Lower leg skin (tissue), 4 donors: ENCODE measurements around the gene PARG. TPM values are rescaled to one million over a fixed set of nuclear protein-coding genes. Genes with fewer than 3 reads are reported as not detected.
"Not testable (repeated sequence)": the region's sequence is repeated elsewhere in the genome, so short reads cannot be mapped to it uniquely, and the experiment has no call there.

Experiments used
- DNase-seq, 2 donors: peaks; one replicate each; pipeline ENCODE4 v3.0.0-alpha.2; 2019; ENCODE audit warnings: low spot score in 2 of 2
- H3K4me3 ChIP-seq: fragments of 200-600 bp; sonication (generic); 2 replicates; pipeline ENCODE4 v1.5.1; 2017; ENCODE audit warnings: mild to moderate bottlenecking, low read depth; ENCODE audit not compliant: poor library complexity, severe bottlenecking
- WGBS, 2 donors: methylation state at CpG; one replicate each; pipeline ENCODE4 v1.1.5; 2018; 5-methylcytosine and 5-hydroxymethylcytosine counted together
- intact Hi-C: fragments of 100-400 bp; cut with DNase I; formaldehyde crosslinking; loops from one replicate; pipeline ENCODE4 v1.15.0; 2023; ENCODE audit warnings: low total_unique reads
- total RNA-seq, 4 donors: library from RNA; depleted of rRNA; stranded (reverse); fragments of >200 nt; gene quantifications; one replicate each; pipeline ENCODE4 v1.1.0, GENCODE V29; 2016

Gene PARG
- total RNA-seq, 4 donors from 2014 or later: 18.1 to 26.6 (median 21.3) TPM

DNA sequence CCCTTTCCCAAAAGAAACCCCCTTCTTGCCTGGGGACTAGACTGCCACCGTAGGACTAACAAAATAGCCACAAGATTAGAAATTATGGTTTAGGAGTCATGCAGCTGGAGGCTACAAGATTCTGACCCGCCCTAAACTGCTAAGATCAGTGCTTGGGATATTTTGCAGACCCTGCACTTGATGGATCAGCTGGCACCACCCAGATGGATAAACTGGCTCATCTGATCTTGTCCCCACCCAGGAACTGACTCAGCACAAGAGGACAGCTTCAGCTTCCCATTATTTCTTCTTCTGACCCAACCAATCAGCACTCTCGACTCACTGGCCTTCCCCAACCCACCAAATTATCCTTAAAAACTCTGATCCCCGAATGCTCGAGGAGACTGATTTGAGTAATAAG is 10.6 kb downstream of the PARG start:
- DNase-seq, H3K4me3 ChIP-seq, intact Hi-C loops: not testable (repeated sequence)
- WGBS, 2 donors: 77 to 92% methylated on average over 5 of the region's 5 CpGs

DNA sequence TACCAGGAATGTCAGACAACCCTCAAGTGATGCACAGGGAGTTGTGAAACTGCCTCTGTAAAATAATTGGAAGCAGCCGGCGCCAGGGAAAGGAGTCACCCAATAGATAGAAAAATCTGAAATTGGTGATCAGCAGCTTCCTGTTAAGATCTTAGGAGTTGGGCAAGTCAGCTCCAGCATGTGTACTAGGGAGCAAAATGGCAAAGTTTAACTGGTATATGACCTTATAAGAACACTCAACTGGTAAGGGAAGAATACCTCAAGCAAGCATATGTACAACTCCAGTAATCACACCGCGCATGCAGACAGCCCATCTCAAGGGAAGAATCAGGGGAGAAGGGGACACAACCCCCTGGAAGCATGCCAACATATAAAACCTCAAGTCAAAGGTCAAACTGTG is 18.3 kb downstream of the PARG start:
- DNase-seq, intact Hi-C loops, H3K4me3 ChIP-seq: not testable (repeated sequence)
- 96 to 97% methylated on average over 4 of the region's 4 CpGs for WGBS, 2 donors

- H3K4me3 ChIP-seq, intact Hi-C loops, DNase-seq: not testable (repeated sequence)
- 64 to 72% methylated on average over 4 of the region's 4 CpGs for WGBS, 2 donors
Observed at GRCh38 chr10:49922041-49922440, 19.8 kb downstream of the PARG start.

GRCh38 chr10:49917927-49918326 is 23.9 kb downstream of the PARG start:
- intact Hi-C loops, DNase-seq, H3K4me3 ChIP-seq: not testable (repeated sequence)

GRCh38 chr10:49916451-49916850 is 25.4 kb downstream of the PARG start:
- intact Hi-C loops, H3K4me3 ChIP-seq, DNase-seq: not testable (repeated sequence)

DNA sequence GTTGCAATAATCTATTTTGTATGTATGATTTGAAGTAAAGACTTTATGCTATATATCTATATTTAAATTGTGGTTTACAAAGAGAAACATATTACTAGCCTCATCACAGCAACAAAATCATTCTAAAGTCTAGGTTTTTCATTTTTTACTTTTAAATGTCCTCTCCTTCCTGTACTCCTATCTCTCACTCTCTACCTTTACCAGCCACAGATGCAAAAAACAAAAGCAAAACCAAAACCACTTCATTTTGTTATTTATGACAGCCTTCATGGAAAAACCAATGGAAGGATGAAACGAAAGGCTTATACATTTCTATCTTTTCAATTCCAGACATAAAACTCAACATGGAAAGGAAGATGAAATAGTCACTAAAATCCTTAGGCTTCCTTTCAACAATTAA is 31.5 kb downstream of the PARG start:
- no CpG with 5 or more reads among the region's 1 CpG for WGBS, 2 donors
- H3K4me3 ChIP-seq, DNase-seq, intact Hi-C loops: not testable (repeated sequence)

DNA sequence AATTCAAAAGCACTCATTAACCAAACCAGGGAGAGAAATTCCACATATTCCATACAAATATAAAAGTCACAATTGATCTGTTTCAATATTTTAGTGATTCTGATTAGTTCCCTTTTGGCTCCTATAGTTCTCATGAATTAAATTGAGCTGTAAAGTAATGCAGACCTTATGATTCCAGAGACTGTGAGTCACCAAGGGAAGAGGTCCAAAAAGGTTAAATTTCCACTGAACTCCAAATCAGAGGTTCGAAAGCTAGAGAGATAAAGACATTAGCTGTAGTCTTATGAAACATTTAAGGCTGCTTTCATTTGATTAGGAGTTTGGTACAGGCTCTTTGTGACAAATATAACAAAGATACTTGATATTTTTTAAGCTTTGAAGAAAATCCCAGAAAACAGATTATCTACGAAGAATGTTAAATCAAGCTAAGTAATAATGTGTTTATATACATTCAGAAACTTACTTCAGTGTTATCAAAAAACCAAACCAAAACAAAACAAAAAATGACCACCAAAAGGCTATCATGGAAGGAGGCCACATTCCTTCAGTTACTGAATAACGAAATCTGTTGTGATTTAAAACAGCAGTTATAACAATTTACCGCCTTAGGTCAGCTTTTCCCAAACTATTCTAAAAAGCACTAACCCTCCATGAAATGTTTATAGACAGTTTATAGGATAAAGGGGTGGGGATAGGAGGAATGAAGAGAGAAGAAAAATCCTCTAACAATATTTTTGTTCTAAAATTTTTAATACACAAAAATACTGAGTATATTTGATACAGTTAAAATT is 33.3 kb downstream of the PARG start:
- WGBS, 2 donors: 57 to 73% methylated on average over 4 of the region's 4 CpGs
- DNase-seq, H3K4me3 ChIP-seq, intact Hi-C loops: not testable (repeated sequence)

- DNase-seq, intact Hi-C loops, H3K4me3 ChIP-seq: not testable (repeated sequence)
- 90 to 94% methylated on average over 3 of the region's 3 CpGs for WGBS, 2 donors
Observed at GRCh38 chr10:49903829-49904228, 38.0 kb downstream of the PARG start.

DNA sequence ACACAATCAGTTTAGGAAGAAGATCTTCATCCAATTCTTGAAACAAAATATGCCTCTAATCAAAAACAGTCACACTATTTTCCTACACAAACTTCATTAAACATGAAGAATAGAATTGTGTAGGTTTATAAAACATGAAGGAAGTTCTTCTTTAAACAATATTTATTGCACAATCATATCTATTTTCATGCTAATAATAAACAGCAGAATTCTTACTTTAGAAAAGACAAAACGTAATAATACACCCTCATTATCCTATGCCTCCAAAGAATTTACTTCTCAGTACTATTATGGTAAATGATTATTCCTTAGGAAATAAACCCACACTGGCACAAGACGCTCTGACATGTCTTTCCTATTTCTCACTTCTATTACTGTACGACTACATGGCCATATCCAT is 41.4 kb downstream of the PARG start:
- DNase-seq, intact Hi-C loops, H3K4me3 ChIP-seq: not testable (repeated sequence)
- 69 to 75% methylated on average over 3 of the region's 3 CpGs for WGBS, 2 donors

DNA sequence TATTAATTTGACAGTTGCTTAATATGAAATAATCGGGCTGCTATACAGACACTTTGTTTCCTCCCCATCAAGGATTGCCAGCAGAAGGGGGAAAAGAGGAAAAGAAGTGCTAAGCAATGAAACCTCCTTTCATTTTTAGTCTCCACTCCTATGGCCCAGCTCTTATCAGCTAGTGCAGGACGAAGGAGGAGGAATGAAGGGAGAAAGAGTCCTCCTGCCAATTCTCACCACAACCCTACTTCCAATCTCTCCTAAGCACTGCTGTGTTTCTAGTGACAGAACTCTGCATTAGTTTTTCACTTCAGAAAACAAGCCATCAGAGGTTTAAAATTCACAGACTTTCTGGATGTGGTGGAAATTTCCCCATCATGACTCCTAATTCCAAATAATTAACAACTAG is 41.8 kb downstream of the PARG start:
- DNase-seq, H3K4me3 ChIP-seq, intact Hi-C loops: not testable (repeated sequence)
- WGBS, 2 donors: 71 to 73% methylated on average over 1 to 2 of the region's 2 CpGs

GRCh38 chr10:49890025-49890424 is 51.8 kb downstream of the PARG start:
- DNase-seq, H3K4me3 ChIP-seq, intact Hi-C loops: not testable (repeated sequence)
- WGBS, 2 donors: 89 to 100% methylated on average over 5 of the region's 5 CpGs

GRCh38 chr10:49884739-49885331 is 57.0 kb downstream of the PARG start:
- H3K4me3 ChIP-seq, intact Hi-C loops, DNase-seq: not testable (repeated sequence)
- 79 to 96% methylated on average over 1 of the region's 3 CpGs for WGBS, 2 donors

- WGBS, 2 donors: 40% methylated on average over 1 of the region's 3 CpGs; no CpG with 5 or more reads in 1 of the 2 donors
- DNase-seq, intact Hi-C loops, H3K4me3 ChIP-seq: not testable (repeated sequence)
Observed at GRCh38 chr10:49883852-49884251, 58.0 kb downstream of the PARG start.

DNA sequence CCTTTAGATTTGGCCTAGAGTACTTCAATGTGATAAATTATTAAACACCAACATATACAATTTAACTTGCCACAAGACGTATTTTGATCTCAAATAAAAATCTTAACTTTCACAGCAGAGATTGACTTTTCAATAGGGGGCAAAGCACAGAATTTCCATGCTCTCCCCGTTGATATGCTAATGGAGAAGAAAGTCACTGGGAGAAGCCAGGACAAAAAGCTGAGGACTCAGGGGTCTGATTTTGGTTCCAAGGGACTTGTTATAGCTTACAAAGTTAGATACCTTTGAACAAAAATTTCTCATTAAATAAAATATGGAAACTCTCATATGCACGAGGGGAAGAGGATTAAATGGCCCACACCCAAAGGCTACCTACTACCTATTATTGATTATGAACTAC is 59.5 kb downstream of the PARG start:
- 92 to 97% methylated on average over 2 to 3 of the region's 3 CpGs for WGBS, 2 donors
- intact Hi-C loops, DNase-seq, H3K4me3 ChIP-seq: not testable (repeated sequence)

DNA sequence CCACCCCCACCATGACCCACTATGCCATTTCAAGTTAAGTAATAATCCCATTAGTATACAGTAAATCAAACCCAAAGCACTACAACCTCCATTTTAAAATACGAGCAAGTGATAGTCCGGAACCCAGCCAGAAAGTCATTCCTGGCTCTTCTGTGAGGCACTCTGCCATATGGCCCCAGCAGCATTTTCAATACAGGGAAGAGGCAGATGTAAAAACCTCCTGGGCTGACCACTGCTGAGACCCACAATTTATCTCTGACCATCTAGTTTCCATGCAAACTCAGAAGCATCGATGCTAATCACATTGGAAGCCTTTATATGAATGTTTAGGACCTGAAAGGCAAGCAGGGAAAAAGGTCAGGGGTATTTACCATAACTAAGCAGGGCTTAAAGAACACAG is 69.1 kb downstream of the PARG start:
- intact Hi-C loops: not testable (repeated sequence)
- no CpG with 5 or more reads among the region's 3 CpGs for WGBS, 2 donors

More for the DNA sequence above, 69.1 kb downstream of the PARG start:
- not testable (repeated sequence) for H3K4me3 ChIP-seq, DNase-seq
